Left lung (tissue), 10 donors: ENCODE results near the gene KRT40. TPM values are rescaled to one million over a fixed set of nuclear protein-coding genes. Genes with fewer than 3 reads are reported as not detected.

ENCODE experiments used
- ATAC-seq: fragments of 200-7000 bp; cut with Tn5 transposase; one replicate; pipeline ENCODE4 v1.9.1; 2020; ENCODE audit warnings: moderate library complexity
- DNase-seq, 4 donors: peaks; one replicate each; pipeline ENCODE4 v3.0.0-alpha.2; 2013 to 2020
- H3K27ac ChIP-seq, 2 donors: fragments of 200-600 bp; sonication (generic) in 1 of 2; one replicate each; pipeline versions ENCODE4 v1.5.0 to v1.8.0; 2020 to 2021
- H3K27me3 ChIP-seq, 2 donors: fragments of 200-600 bp; sonication (generic) in 1 of 2; one replicate each; pipeline versions ENCODE4 v1.5.0 to v1.8.0; 2020 to 2021
- H3K36me3 ChIP-seq, 2 donors: fragments of 200-600 bp; sonication (generic) in 1 of 2; one replicate each; pipeline versions ENCODE4 v1.5.0 to v1.8.0; 2020 to 2021
- H3K4me1 ChIP-seq, 2 donors: fragments of 200-600 bp; one replicate each; pipeline ENCODE4 v1.8.0; 2021
- H3K4me3 ChIP-seq, 2 donors: fragments of 200-600 bp; sonication (generic) in 1 of 2; one replicate each; pipeline versions ENCODE4 v1.5.0 to v1.8.0; 2020 to 2021; ENCODE audit warnings: mild to moderate bottlenecking in 1 of 2
- H3K9me3 ChIP-seq, 2 donors: fragments of 200-600 bp; sonication (generic) in 1 of 2; one replicate each; pipeline versions ENCODE4 v1.5.0 to v1.8.0; 2020 to 2021
- intact Hi-C, 2 donors: fragments of 100-400 bp; cut with DNase I; formaldehyde crosslinking; loops; one replicate each; pipeline versions ENCODE4 v1.11.2 to v1.14.2; 2022
- polyA plus RNA-seq, 6 donors: library from polyadenylated mRNA; unstranded; fragments of 120-200 nt; gene quantifications; one replicate each; pipeline ENCODE4 v1.2.1, GENCODE V29; 2013; ENCODE audit not compliant: insufficient read length in 6 of 6
- total RNA-seq, 2 donors: library from RNA; stranded (reverse); fragmentation: NEBNext Ultra II Directional; extraction: Animal tissue kit (Norgen Biotek cat#: 25700); gene quantifications; one replicate each; pipeline ENCODE4 v1.2.1, GENCODE V29; 2021
- TF ChIP-seq, protein P1 (sequence below), 2 donors: fragments of 200-600 bp; sonication (generic) in 1 of 2; IDR thresholded peaks; one replicate each; pipeline versions ENCODE4 v1.5.0 to v1.8.0; 2021; ENCODE audit warnings: antibody characterized with exemption in 2 of 2
- donor health status: DM: no; HTN: yes; CAD: no.
- donor health status: DM: no; HTN: no; CAD: no.

The KRT40 gene
- total and polyA plus RNA-seq, 8 donors: not detected

- Histone ChIP-seq H3K4me3 (no peak overlapping the region), H3K4me1 (no peaks in the 10 kb centered on the region), H3K9me3 (no peaks in the 10 kb centered on the region), H3K27ac (no peak overlapping the region), H3K27me3 (peaks cover 0 to 51% of the 10 kb centered on the region in 2 donors), H3K36me3 (no peaks in the 10 kb centered on the region)
- no peak for ATAC-seq
- DNase-seq: no peak
- TF ChIP-seq, protein P1, sequence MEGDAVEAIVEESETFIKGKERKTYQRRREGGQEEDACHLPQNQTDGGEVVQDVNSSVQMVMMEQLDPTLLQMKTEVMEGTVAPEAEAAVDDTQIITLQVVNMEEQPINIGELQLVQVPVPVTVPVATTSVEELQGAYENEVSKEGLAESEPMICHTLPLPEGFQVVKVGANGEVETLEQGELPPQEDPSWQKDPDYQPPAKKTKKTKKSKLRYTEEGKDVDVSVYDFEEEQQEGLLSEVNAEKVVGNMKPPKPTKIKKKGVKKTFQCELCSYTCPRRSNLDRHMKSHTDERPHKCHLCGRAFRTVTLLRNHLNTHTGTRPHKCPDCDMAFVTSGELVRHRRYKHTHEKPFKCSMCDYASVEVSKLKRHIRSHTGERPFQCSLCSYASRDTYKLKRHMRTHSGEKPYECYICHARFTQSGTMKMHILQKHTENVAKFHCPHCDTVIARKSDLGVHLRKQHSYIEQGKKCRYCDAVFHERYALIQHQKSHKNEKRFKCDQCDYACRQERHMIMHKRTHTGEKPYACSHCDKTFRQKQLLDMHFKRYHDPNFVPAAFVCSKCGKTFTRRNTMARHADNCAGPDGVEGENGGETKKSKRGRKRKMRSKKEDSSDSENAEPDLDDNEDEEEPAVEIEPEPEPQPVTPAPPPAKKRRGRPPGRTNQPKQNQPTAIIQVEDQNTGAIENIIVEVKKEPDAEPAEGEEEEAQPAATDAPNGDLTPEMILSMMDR (IDR thresholded peaks at IDR 0.05): no peak
- intact Hi-C loops: no loop called here
Observed at GRCh38 chr17:40992666-40993065, 8.5 kb upstream of the KRT40 start.

DNA sequence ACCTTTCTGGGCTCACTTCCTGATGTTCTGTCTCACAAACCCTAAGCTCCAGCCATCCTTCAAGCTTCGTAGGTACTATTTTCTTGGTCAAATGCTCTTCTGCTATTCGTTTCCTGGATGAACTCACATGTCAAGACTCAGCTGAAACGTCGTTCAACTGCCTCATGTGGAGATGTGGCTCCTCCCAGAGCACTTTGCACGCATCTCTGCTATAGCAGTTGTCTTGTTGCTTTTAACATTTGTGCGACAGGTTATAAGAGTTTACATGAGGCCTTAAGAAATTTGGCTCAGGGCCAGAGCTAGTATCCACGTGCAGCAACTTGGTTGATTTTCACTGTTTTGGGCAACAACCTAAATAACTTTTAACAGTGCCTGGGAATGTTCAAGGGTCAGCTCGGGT lies 2.8 kb upstream of the KRT40 start:
- H3K27ac ChIP-seq: no peak overlapping the region
- H3K4me1 ChIP-seq: no peaks in the 10 kb centered on the region
- intact Hi-C loops: no loop called here
- H3K27me3 ChIP-seq: peaks cover 0 to 18% of the 10 kb centered on the region in 2 donors
- no peak for DNase-seq
- H3K36me3 ChIP-seq: no peaks in the 10 kb centered on the region
- H3K4me3 ChIP-seq: no peak overlapping the region
- ATAC-seq: no peak
- H3K9me3 ChIP-seq: no peaks in the 10 kb centered on the region
- TF ChIP-seq, protein P1 (IDR thresholded peaks at IDR 0.05): no peak

- intact Hi-C loops: no loop called here
- no peak for ATAC-seq
- TF ChIP-seq, protein P1 (IDR thresholded peaks at IDR 0.05): no peak
Observed at GRCh38 chr17:40981115-40981514, 3.0 kb downstream of the KRT40 start.

DNA sequence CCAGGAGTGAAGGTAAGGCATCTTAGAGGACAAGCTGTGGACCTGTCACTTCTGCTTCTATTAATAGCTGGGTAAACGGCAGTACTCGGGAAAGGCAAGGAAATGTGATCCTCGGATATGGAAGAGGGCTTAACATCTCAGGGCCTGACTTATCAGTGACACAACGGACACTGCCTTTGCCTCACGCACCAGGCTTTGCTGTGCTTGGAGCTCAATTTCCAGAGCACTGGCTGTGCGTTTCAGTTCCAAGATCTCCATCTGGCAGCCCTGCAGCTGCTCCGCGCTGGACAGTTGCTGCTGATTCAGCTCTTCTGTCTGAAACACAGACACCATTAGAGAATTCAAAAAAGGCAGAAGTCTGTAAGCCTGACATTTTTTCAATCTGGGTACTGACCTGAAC lies 3.5 kb downstream of the KRT40 start:
- no peak overlapping the region for H3K27ac ChIP-seq

More at GRCh38 chr17:40981115-40981514, 3.0 kb downstream of the KRT40 start:
- no peaks in the 10 kb centered on the region for H3K9me3 ChIP-seq
- DNase-seq: no peak
- peaks cover 0 to 18% of the 10 kb centered on the region in 2 donors for H3K27me3 ChIP-seq
- H3K4me1 ChIP-seq: no peaks in the 10 kb centered on the region
- H3K27ac ChIP-seq: no peak overlapping the region
- no peaks in the 10 kb centered on the region for H3K36me3 ChIP-seq
- H3K4me3 ChIP-seq: no peak overlapping the region

DNA sequence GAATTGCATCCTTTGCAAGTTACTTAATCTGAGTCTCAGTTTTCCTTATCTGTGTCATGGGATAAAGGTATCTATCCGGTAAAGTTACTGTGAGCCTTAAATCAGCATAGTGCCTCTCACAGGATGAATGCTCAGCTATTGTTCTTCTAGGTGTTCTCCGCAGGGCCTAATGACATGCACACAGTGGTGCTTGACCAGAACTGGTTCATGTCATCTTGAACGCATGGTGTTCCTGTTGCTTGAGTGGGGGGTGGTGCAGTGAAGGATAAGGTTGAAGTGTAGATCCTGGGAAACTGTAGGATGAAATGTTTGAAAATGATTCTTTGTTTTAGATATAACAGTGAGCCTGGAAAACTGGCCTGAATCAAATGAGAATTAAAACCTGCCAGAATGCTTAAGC lies 4.0 kb downstream of the KRT40 start:
- ATAC-seq: no peak
- Histone ChIP-seq H3K9me3 (no peaks in the 10 kb centered on the region), H3K36me3 (no peaks in the 10 kb centered on the region), H3K4me1 (no peaks in the 10 kb centered on the region), H3K27me3 (peaks cover 0 to 17% of the 10 kb centered on the region in 2 donors), H3K27ac (no peak overlapping the region), H3K4me3 (no peak overlapping the region)
- intact Hi-C loops: no loop called here
- TF ChIP-seq, protein P1 (IDR thresholded peaks at IDR 0.05): no peak
- no peak for DNase-seq

More for the DNA sequence above, 3.5 kb downstream of the KRT40 start:
- DNase-seq (peak in 1 of 4 donors; percentile 44), ATAC-seq (no peak)
- Histone ChIP-seq H3K36me3 (no peaks in the 10 kb centered on the region), H3K9me3 (no peaks in the 10 kb centered on the region), H3K4me3 (no peak overlapping the region), H3K4me1 (no peaks in the 10 kb centered on the region), H3K27me3 (peaks cover 0 to 17% of the 10 kb centered on the region in 2 donors)
- TF ChIP-seq, protein P1 (IDR thresholded peaks at IDR 0.05): no peak
- intact Hi-C loops: no loop called here
